Measurements from ENCODE around the gene BLNK.

DNA sequence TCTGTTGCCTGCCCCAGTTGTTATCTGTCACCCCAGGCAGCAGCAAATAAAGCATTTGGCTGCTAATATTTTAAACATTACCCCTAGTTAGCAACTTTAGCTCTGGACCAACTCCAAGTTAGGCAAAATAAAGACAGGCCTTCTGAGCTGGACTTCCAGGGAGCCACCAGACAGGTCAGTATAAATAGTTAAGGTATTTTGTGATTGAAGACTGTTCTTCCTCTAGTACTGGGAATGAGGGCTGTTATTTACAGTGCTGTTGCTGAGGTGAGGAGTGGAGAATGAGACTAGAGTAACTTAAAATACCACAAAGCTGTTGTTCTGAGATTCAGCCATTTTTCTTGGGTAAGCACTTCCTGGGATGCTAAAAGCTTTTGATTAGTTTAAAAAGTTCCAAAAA, 101.1 kb downstream of the BLNK start:
- TF ChIP-seq, protein P1, sequence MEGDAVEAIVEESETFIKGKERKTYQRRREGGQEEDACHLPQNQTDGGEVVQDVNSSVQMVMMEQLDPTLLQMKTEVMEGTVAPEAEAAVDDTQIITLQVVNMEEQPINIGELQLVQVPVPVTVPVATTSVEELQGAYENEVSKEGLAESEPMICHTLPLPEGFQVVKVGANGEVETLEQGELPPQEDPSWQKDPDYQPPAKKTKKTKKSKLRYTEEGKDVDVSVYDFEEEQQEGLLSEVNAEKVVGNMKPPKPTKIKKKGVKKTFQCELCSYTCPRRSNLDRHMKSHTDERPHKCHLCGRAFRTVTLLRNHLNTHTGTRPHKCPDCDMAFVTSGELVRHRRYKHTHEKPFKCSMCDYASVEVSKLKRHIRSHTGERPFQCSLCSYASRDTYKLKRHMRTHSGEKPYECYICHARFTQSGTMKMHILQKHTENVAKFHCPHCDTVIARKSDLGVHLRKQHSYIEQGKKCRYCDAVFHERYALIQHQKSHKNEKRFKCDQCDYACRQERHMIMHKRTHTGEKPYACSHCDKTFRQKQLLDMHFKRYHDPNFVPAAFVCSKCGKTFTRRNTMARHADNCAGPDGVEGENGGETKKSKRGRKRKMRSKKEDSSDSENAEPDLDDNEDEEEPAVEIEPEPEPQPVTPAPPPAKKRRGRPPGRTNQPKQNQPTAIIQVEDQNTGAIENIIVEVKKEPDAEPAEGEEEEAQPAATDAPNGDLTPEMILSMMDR (conservative IDR thresholded peaks at IDR 0.05; ENCODE audit: low read depth, low read length) = no peak
- no peak for TF ChIP-seq EZH2 (IDR thresholded peaks at IDR 0.05; ENCODE audit: borderline replicate concordance, low read depth, low read length, poor library complexity, severe bottlenecking)

All from A673 (cell line).